GM12892 (cell line): ENCODE results near the gene PPCS.
"Not testable (repeated sequence)": the region's sequence is repeated elsewhere in the genome, so short reads cannot be mapped to it uniquely, and the experiment has no call there.

Experiments used
- DNase-seq: peaks from one replicate; pipeline ENCODE4 v3.0.0; 2011; ENCODE audit not compliant: insufficient read length
- FAIRE-seq: peaks from 2 replicates; lab custom pipeline; 2011; peaks lifted over from hg19 to GRCh38; lab: Jason Lieb, UNC
- POLR2A ChIP-seq: IDR thresholded peaks from 2 replicates; pipeline ENCODE4 v1.6.1; 2011; ENCODE audit warnings: low read depth, low read length, control low read depth
- POLR2AphosphoS5 ChIP-seq: IDR thresholded peaks from 2 replicates; pipeline ENCODE4 v1.6.1; 2011; ENCODE audit warnings: low read depth, low read length, control low read depth
- TAF1 ChIP-seq: IDR thresholded peaks from 2 replicates; pipeline ENCODE4 v1.6.1; 2011; ENCODE audit warnings: low read depth, mild to moderate bottlenecking, control low read depth, low read length, borderline replicate concordance

PPCS gene

DNA sequence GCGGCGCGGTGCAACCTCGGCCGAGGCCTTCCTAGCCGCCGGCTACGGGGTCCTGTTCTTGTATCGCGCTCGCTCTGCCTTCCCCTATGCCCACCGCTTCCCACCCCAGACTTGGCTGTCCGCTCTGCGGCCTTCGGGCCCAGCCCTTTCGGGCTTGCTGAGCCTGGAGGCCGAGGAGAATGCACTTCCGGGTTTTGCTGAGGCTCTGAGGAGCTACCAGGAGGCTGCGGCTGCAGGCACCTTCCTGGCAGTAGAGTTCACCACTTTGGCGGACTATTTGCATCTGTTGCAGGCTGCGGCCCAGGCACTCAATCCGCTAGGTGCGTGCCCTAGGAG, 379 bp downstream of the PPCS start:
- DNase-seq (peak; percentile 65), FAIRE-seq (peak; percentile 76)
- TF ChIP-seq POLR2AphosphoS5 (peak; percentile 5), TAF1 (no peak), POLR2A (no peak)

GRCh38 chr1:42461196-42461595, 4.9 kb downstream of the PPCS start:
- DNase-seq (no peak), FAIRE-seq (no peak)
- TF ChIP-seq POLR2A (no peak), POLR2AphosphoS5 (no peak), TAF1 (no peak)

- no peak for TF ChIP-seq POLR2AphosphoS5
- TF ChIP-seq POLR2A: no peak; the same call in 1 of the 2 replicates
- TF ChIP-seq TAF1: no peak
- FAIRE-seq (peak; percentile 100), DNase-seq (peak; percentile 85)
Observed at GRCh38 chr1:42462828-42463763, 6.8 kb downstream of the PPCS start, which contains the start of gene CCDC30. Gene CCDC30, plus strand, starts transcription at chr1:42463286. Its CDS starts 17,266 bp downstream, at chr1:42480552.

DNA sequence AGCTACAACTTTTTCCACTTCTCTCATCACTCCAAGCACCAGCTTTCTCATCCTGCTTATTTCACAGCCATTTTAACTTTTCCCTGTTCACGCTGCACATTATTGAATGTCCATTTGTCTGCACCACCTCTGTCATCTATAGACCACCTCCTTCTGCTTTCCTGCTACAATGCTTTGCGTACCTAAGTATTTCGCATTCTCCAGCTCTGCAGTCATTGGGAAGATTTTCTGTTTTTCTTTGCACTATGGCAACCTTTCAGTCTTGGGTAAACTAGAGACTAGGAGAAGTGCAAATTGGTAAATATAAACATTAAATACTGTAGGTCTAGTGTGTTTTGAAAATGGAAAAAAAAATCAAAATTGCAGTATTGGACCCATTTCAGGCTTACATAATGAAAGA, 7.6 kb downstream of the PPCS start:
- DNase-seq (no peak), FAIRE-seq (no peak)
- TF ChIP-seq POLR2A (no peak), TAF1 (no peak), POLR2AphosphoS5 (no peak)

GRCh38 chr1:42466030-42466429, 9.7 kb downstream of the PPCS start:
- DNase-seq (no peak), FAIRE-seq (no peak)
- TF ChIP-seq POLR2A: no peak

- no peak for DNase-seq
- no peak for TF ChIP-seq TAF1
Observed at GRCh38 chr1:42469727-42470126, 13.4 kb downstream of the PPCS start.

GRCh38 chr1:42476605-42477004, 20.3 kb downstream of the PPCS start:
- FAIRE-seq (no peak), DNase-seq (no peak)
- TF ChIP-seq POLR2AphosphoS5 (no peak), TAF1 (no peak), POLR2A (no peak)

More at GRCh38 chr1:42469727-42470126, 13.4 kb downstream of the PPCS start:
- FAIRE-seq: peak; percentile 88

GRCh38 chr1:42477354-42477753, 21.0 kb downstream of the PPCS start:
- FAIRE-seq: not testable (repeated sequence)

GRCh38 chr1:42477775-42478174, 21.4 kb downstream of the PPCS start:
- no peak for DNase-seq
- FAIRE-seq: no peak
- TF ChIP-seq POLR2A (no peak), TAF1 (no peak), POLR2AphosphoS5 (no peak)

More at GRCh38 chr1:42477354-42477753, 21.0 kb downstream of the PPCS start:
- DNase-seq: not testable (repeated sequence)

- no peak for FAIRE-seq
- DNase-seq: no peak
- TF ChIP-seq POLR2A (no peak), TAF1 (no peak), POLR2AphosphoS5 (no peak)
Observed at GRCh38 chr1:42479621-42480020, 23.3 kb downstream of the PPCS start.

GRCh38 chr1:42480921-42481320, 24.6 kb downstream of the PPCS start:
- no peak for DNase-seq
- TF ChIP-seq TAF1 (no peak), POLR2AphosphoS5 (no peak), POLR2A (no peak)
- no peak for FAIRE-seq

DNA sequence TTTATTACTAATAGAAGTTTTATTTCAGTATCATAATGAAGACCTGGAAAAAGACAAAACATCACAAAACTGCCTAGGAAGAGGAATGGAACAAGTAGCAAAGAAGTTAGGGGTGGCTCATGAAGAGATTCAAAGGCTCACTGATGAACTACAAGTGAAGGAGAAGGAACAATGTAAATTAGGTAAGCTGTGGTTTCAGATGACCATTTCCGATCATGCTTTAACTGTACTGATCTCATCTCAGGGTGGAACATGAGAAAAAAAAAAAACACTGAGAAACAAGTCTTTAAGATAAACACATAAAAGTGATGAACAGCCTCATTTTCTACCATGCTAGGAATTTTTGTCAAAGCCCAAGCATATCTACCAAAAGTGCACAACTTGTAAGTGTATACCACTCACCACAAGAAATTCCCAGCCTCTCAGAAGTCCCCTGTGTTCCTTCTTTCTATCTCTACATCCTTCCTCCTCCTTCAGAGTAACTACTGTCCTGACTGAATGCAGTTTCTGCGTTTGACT, 26.4 kb downstream of the PPCS start:
- TF ChIP-seq POLR2A (no peak), POLR2AphosphoS5 (no peak), TAF1 (no peak)
- FAIRE-seq: no peak
- DNase-seq: no peak
